Testis (tissue), 2 donors: ENCODE measurements around the gene WRAP73.

Source experiments
- CTCF ChIP-seq, 3 experiments: fragments of 450-650 bp in 2 of 3; fragments of 200-600 bp in 1 of 3; sonication (generic) in 1 of 3; IDR thresholded peaks; one replicate each; pipeline ENCODE4 v1.5.1; 2016 to 2019; ENCODE audit warnings: antibody characterized with exemption in 3 of 3, mild to moderate bottlenecking in 2 of 3, moderate library complexity in 1 of 3
- POLR2A ChIP-seq: fragments of 450-650 bp; IDR thresholded peaks from one replicate; pipeline ENCODE4 v1.6.1; 2017; ENCODE audit warnings: antibody characterized with exemption, mild to moderate bottlenecking, moderate library complexity

- TF ChIP-seq POLR2A: no peak
- TF ChIP-seq CTCF (IDR thresholded peaks at IDR 0.05): no peak
Measured at GRCh38 chr1:3688356-3689137, 38.6 kb upstream of the WRAP73 start.
